Uterus (tissue), 4 donors: ENCODE results near the gene CCDC102B. TPM values are rescaled to one million over a fixed set of nuclear protein-coding genes. Genes with fewer than 3 reads are reported as not detected.

ENCODE experiments used
- DNase-seq, 2 donors: peaks; one replicate each; pipeline ENCODE4 v3.0.0-alpha.2; 2019 to 2020
- H3K27ac ChIP-seq, 2 donors: fragments of 200-600 bp; sonication (generic); 1 replicate in 1 of 2; 2 replicates in 1 of 2; pipeline ENCODE4 v1.5.1; 2016 to 2018
- H3K27me3 ChIP-seq, 2 donors: fragments of 200-600 bp; sonication (generic); one replicate each; pipeline ENCODE4 v1.5.1; 2018 to 2019; ENCODE audit warnings: control low read depth in 1 of 2
- H3K36me3 ChIP-seq, 2 donors: fragments of 200-600 bp; sonication (generic); one replicate each; pipeline ENCODE4 v1.5.1; 2019; ENCODE audit warnings: control low read depth in 1 of 2
- H3K4me1 ChIP-seq, 2 donors: fragments of 200-600 bp; sonication (generic); one replicate each; pipeline ENCODE4 v1.5.1; 2018 to 2019; ENCODE audit warnings: control low read depth in 1 of 2
- H3K4me3 ChIP-seq, 2 donors: fragments of 200-600 bp; sonication (generic); 1 replicate in 1 of 2; 2 replicates in 1 of 2; pipeline ENCODE4 v1.5.1; 2018 to 2019; ENCODE audit warnings: mild to moderate bottlenecking in 1 of 2
- H3K9me3 ChIP-seq, 2 donors: fragments of 200-600 bp; sonication (generic); one replicate each; pipeline ENCODE4 v1.5.1; 2019; ENCODE audit warnings: control low read depth in 1 of 2
- CTCF ChIP-seq, 4 experiments: fragments of 200-600 bp in 2 of 4; fragments of 450-650 bp in 2 of 4; sonication (generic) in 2 of 4; IDR thresholded peaks; one replicate each; pipeline ENCODE4 v1.5.1; 2016 to 2019; ENCODE audit warnings: antibody characterized with exemption in 4 of 4, mild to moderate bottlenecking in 2 of 4, moderate library complexity in 1 of 4
- POLR2A ChIP-seq, 2 donors: fragments of 450-650 bp; IDR thresholded peaks; one replicate each; pipeline ENCODE4 v1.6.1; 2016; ENCODE audit warnings: antibody characterized with exemption in 2 of 2, mild to moderate bottlenecking in 1 of 2, moderate library complexity in 1 of 2
- intact Hi-C: fragments of 100-400 bp; cut with DNase I; formaldehyde crosslinking; loops from one replicate; pipeline ENCODE4 v1.15.1; 2023; ENCODE audit warnings: low total_unique reads
- total RNA-seq, 4 donors: library from RNA; depleted of rRNA in 3 of 4; stranded (reverse); fragments of >200 nt in 3 of 4; gene quantifications; one replicate each; pipeline versions ENCODE4 v1.1.0 to v1.2.4, GENCODE V29; 2014 to 2023
- donor health status: DM: yes; HTN: yes; CAD: no.

CCDC102B gene
- total RNA-seq, 4 donors from 2014 or later: 0.77 to 39.7 (median 3.2) TPM; not detected in 1

GRCh38 chr18:69035756-69036155 lies 237.9 kb downstream of the CCDC102B start:
- no peak for DNase-seq
- intact Hi-C loops: no loop called here
- H3K27me3 ChIP-seq: no peaks in the 10 kb centered on the region
- no peaks in the 10 kb centered on the region for H3K9me3 ChIP-seq
- no peaks in the 10 kb centered on the region for H3K36me3 ChIP-seq
- H3K27ac ChIP-seq: no peak overlapping the region
- no peak for TF ChIP-seq POLR2A (IDR thresholded peaks at IDR 0.05)
- TF ChIP-seq CTCF (IDR thresholded peaks at IDR 0.05): no peak
- H3K4me3 ChIP-seq: no peak overlapping the region
- no peaks in the 10 kb centered on the region for H3K4me1 ChIP-seq

DNA sequence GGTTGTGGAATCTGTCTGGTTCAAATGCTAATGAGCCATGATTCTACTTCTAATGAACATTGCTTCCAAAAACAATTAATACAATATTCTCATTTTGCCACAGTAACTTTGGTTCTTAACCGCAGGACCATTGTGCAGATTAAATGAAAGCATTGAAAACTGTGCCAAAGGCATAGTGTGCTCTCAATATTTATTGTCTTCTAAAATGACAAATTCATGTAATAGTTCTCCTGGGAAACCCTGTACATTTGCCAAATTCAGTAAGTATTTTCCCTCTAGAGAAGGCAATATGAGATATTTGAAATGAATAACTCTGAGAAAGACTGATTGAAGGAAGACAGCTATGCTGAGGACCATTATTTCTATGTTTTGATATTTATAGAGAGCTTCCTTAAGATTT lies 246.3 kb downstream of the CCDC102B start:
- no peak overlapping the region for H3K4me3 ChIP-seq
- H3K27ac ChIP-seq: no peak overlapping the region
- DNase-seq: no peak
- H3K9me3 ChIP-seq: no peaks in the 10 kb centered on the region
- H3K4me1 ChIP-seq: no peaks in the 10 kb centered on the region
- H3K27me3 ChIP-seq: no peaks in the 10 kb centered on the region
- no peak for TF ChIP-seq POLR2A (IDR thresholded peaks at IDR 0.05)
- TF ChIP-seq CTCF (IDR thresholded peaks at IDR 0.05): no peak
- no peaks in the 10 kb centered on the region for H3K36me3 ChIP-seq
- intact Hi-C loops: no loop called here

GRCh38 chr18:69064063-69064462 lies 266.2 kb downstream of the CCDC102B start:
- no peak overlapping the region for H3K4me3 ChIP-seq
- no peak overlapping the region for H3K27ac ChIP-seq
- intact Hi-C loops: no loop called here
- H3K9me3 ChIP-seq: peaks cover 0 to 3% of the 10 kb centered on the region in 2 donors
- no peaks in the 10 kb centered on the region for H3K4me1 ChIP-seq
- no peaks in the 10 kb centered on the region for H3K36me3 ChIP-seq
- no peak for DNase-seq
- H3K27me3 ChIP-seq: no peaks in the 10 kb centered on the region
- TF ChIP-seq POLR2A (IDR thresholded peaks at IDR 0.05) (no peak), CTCF (IDR thresholded peaks at IDR 0.05) (no peak)

DNA sequence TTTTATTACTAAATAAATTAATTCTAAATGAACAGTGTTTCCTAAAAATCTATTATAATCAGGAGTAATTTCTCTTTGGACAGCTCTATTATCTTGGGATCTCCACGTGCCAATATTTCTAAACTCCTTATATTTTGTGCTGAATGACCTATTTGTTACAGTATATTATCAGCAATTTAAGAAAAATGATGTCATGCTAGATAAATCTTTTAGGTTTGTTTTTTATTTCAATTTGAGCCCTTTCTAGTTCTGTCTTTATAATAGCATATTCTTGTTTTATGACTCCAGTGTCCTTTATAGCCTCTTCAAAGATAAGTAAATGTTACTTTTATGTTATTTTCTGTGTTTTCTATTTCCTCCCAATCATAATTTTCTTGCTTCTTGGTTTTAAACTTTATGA lies 269.2 kb downstream of the CCDC102B start:
- Histone ChIP-seq H3K27me3 (no peaks in the 10 kb centered on the region), H3K9me3 (peaks cover 0 to 3% of the 10 kb centered on the region in 2 donors), H3K36me3 (no peaks in the 10 kb centered on the region), H3K4me1 (no peaks in the 10 kb centered on the region), H3K27ac (no peak overlapping the region), H3K4me3 (no peak overlapping the region)
- DNase-seq: no peak
- TF ChIP-seq POLR2A (IDR thresholded peaks at IDR 0.05): no peak
- no peak for TF ChIP-seq CTCF (IDR thresholded peaks at IDR 0.05)
- intact Hi-C loops: no loop called here

- no peak for DNase-seq
- Histone ChIP-seq H3K4me3 (no peak overlapping the region), H3K9me3 (no peaks in the 10 kb centered on the region), H3K4me1 (no peaks in the 10 kb centered on the region), H3K36me3 (no peaks in the 10 kb centered on the region), H3K27me3 (no peaks in the 10 kb centered on the region), H3K27ac (no peak overlapping the region)
- no peak for TF ChIP-seq POLR2A (IDR thresholded peaks at IDR 0.05)
- TF ChIP-seq CTCF (IDR thresholded peaks at IDR 0.05): no peak
- intact Hi-C loops: no loop called here
These were observed 273.8 kb downstream of the CCDC102B start for GRCh38 chr18:69071680-69072079.
